Hematopoietic multipotent progenitor cell treated with erythropoietin and hydrocortisone succinate and interleukin-3 and kit ligand, for 17 days (in vitro differentiated cells): ENCODE measurements around the gene CNDP2.

ENCODE experiments used
- DNase-seq: peaks from one replicate; pipeline ENCODE4 v3.0.0-alpha.2; 2015; ENCODE audit warnings: low spot score

CNDP2 gene

DNA sequence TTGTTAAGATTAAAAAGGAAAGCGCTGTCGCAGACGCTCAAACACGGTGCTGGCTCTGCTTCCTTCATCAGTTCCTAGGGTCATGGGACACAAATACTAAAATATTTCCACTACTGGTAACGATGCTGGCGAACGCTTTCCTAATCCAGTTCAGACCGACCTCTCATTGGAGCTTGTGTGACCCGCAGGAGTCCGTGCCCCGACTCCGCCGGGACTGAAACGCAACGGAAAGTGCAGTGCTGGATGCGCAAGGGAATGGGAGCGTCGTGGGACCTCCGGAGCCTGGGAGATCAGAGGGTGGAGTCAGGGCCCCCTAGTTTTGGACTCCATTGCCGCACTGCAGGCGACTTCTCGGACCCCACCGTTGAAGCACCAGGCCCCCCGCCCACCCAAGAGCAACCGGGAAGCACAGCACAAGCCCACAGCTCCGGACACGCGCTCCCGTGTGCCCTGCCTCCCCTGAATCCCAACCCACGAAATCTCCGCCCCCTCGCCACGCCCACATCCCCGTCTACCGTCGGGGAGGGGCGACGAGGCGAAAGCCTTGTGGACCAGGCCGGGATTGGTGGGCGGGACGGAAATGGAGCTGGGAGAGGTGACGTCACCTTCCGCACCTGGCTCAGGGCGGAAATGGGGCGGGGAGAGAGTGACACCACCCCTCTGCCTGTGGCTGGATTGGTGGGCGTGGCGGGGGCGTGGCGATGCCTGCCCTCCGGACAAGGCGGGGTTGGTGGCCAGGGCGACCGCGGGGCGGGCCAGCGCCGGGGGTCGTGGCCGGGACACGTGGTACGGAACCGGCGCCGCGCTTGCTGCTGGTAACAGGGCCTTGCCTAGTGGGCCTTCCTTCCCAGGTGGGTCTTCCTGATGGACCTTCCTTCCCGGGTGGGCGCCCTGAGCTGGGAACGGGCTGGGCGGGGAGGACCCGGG lies at the start of gene CNDP2:
Gene CNDP2 (plus strand): TSS at position 783 of the 927 bp plus-strand sequence. CDS start 3,611 bp downstream, outside the sequence.
- peak; percentile 97 for DNase-seq

GRCh38 chr18:74446631-74447403 lies 49.3 kb upstream of the CNDP2 start:
- DNase-seq: no peak

DNA sequence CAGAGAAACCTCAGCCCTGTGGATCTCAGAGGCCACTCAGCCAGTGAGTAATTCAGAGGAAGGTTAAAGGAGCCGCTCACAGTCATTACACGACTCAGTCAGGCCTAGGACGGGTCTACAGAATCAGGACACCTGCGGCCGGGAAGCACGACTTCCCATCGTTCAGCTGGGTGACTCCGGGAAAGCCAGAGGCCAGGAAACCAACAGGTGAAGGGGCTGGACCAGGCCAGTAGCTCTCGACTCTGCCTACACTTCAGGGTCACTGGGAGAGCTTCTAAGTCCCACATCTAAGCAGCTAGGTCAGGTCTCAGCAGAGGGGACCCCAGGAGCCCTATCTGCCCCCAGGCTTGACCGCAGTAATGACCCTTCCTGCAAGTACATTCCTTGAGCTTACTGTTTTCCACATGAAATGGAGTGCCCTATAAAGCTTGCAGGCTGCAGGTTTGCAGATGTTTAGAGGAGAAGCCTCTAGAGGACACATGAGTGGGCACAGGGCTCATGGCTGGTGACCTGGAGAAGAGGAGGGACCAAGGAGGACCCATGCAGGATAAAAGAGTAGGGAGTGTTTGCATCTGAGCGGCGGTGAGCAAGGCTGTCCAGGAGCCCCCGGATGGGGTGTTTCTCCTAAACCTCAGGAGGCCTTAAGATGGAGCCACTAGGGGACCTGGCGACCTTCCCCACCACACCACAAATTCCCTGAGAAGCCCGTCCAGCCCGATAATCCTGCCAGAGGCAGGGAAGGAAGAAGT lies 48.6 kb upstream of the CNDP2 start:
- DNase-seq: no peak

DNA sequence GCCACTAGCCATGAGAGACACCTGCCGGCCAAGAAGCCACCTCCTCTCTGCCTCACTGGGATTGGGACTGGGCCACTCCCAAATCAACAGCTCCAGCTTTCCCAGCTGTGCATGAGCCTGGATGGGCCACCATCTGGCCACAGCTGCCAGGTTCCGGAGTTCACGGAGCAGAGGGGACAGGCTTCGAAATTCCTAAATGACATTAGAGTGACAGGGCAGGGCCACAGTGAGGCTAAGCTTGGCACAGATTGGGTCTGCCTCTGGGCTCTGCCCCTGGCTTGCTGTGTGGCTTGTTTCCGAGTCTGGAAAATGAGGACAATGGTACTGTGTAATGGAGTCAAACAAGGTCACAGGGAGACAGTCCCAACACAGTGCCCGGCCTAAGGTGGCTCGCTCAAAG lies 45.5 kb upstream of the CNDP2 start:
- DNase-seq: no peak

DNA sequence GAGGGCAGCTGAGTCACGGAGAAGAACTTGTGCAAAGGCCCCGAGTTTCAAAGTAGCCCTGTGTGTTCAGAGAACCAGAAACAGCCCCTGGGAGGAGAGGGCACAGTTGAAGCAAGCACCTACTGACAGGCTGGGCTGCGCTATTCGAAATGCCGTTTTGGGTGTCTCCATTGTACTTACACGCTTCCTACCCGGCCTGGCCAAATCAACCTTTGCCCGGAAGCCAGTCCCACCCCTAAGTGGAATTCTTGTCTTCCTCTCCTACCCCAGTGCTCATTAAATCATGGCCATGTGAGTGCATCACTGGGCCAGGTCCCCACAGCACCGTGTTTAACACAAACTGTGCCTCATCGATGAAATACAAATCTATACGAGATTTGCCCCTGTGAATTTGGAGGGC lies 45.0 kb upstream of the CNDP2 start:
- no peak for DNase-seq

- DNase-seq: no peak
Observed at GRCh38 chr18:74453016-74453566, 43.1 kb upstream of the CNDP2 start.

DNA sequence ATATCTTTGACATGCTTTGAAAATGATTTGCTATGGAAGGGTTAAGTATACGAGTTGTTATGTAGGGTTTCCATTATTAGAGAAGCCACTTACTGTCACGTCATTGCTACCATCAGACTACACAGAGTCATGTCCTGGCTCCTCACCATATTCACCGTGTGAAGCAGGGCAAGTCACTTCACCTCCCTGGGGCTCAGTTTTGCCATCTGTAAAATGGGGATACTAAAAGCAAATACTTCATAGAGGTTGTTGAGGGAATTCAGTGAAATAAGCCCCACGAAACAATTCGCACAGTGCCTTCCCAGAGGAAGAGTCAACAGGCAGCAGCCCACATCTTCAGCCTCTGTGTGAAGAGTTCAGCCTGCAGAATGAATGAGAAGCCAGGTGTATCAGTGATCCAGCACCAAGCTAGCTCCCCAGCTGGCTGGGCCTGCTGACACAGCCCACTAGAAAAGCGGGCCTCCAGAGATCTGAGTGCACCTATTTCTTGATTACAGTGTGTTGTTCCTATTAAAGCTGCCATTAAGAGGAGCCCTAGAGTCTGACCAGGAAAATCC lies 42.4 kb upstream of the CNDP2 start:
- no peak for DNase-seq

- no peak for DNase-seq
Observed at GRCh38 chr18:74454279-74454751, 41.8 kb upstream of the CNDP2 start.

DNA sequence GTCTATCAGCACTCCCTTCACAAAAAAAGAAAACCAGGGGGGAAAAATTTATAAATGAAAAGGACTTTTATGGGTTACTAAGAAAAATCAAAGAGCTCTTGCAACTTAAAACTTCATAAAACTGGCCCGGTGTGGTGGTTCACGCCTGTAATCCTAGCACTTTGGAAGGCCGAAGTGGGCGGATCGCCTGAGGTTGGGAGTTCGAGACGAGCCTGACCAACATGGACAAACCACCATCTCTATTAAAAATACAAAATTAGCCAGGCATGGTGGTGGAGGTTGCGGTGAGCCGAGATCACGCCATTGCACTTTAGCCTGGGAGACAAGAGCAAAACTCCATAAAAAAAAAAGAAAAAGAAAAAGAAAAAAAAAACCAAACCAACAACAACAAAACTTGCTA lies 40.8 kb upstream of the CNDP2 start:
- DNase-seq: no peak

GRCh38 chr18:74456017-74456348 lies 40.2 kb upstream of the CNDP2 start:
- no peak for DNase-seq

- DNase-seq: no peak
Observed at GRCh38 chr18:74456349-74457042, 39.7 kb upstream of the CNDP2 start.

GRCh38 chr18:74457043-74457724 lies 39.0 kb upstream of the CNDP2 start, which contains the start of gene DIPK1C:
Gene DIPK1C, minus strand, starts transcription at chr18:74457308. Its CDS starts 49 bp downstream, at chr18:74457259.
- DNase-seq: no peak

- DNase-seq: no peak
Observed at GRCh38 chr18:74457725-74458421, 38.3 kb upstream of the CNDP2 start.

DNA sequence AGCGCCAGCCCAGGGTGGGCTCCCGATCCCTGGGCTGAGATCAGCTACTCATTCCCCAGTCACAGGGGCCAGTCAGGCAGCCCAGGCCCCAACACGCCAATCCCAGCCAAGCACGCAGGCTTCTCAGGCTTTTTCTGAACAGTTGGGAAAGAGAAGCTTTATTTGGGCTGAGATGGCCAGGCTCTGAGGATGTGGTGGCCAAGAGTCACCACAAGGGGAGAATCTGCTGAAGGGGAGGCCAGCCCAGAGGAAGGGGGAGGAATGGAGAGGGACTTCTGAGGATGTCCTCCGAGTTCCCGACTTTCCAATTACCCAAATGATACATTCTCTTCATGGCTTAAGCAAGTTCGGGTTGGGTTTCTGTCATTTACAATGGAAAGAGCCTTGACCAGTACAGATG lies 36.3 kb upstream of the CNDP2 start:
- no peak for DNase-seq

- no peak for DNase-seq
Observed at GRCh38 chr18:74460825-74461224, 35.3 kb upstream of the CNDP2 start.

DNA sequence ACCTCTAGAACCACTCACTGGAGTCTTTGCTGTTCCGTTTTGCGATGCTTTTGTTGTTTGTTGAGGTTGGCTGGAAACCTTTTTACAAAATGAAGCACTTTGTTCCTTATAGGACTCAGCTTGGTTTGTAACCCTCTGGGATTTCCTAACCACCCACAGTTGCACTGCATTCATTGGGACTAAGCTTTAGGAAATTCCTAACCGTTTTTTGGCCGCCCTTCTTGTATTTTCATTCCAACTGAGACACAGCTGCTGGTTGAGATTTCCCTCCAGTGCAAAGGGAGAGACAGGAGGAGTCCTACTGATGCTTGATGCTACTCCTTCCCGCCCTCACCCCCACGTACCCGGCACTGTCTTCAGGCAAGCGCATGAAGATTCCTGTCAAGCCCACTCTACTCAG lies 32.9 kb upstream of the CNDP2 start:
- DNase-seq: no peak

- no peak for DNase-seq
Observed at GRCh38 chr18:74463983-74464382, 32.2 kb upstream of the CNDP2 start.

GRCh38 chr18:74465775-74466174 lies 30.4 kb upstream of the CNDP2 start:
- no peak for DNase-seq

DNA sequence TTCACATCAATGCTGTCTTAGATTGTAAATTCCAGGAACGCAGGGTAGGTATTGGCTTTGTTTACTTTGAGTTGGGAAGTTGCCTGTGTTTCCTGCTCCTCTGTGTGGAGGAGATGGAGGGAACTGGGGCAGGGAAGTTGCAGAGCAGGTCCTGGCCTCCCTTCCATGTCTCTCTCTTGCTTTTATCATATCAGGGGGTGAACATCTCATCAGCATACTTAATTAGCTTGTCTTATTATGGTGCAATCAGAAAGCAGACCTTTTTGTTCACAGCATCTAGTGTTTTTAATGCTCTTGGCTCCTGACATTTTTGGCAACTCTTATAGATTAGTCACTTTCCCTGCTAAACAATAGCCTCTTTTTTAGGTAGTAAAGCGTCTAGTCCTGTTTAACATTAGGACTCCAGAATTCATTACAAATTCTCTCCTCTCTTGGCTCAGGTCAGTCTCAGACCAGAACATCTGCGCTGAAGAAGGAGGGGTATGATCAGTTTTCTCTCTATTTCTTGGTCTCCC lies 27.6 kb upstream of the CNDP2 start:
- no peak for DNase-seq

GRCh38 chr18:74472312-74472711 lies 23.9 kb upstream of the CNDP2 start:
- DNase-seq: no peak
